ENCODE data around the gene NOTCH2. TPM values are rescaled to one million over a fixed set of nuclear protein-coding genes. Genes with fewer than 3 reads are reported as not detected.
"Not testable (repeated sequence)": the region's sequence is repeated elsewhere in the genome, so short reads cannot be mapped to it uniquely, and the experiment has no call there.

NOTCH2 gene
- total RNA-seq, 1 experiment from 2014 or later: 53.7 TPM

GRCh38 chr1:120111008-120111407 is 41.5 kb upstream of the NOTCH2 start:
- not testable (repeated sequence) for H3K79me1 ChIP-seq (ENCODE audit: insufficient read depth, low read depth, low read length, poor library complexity, severe bottlenecking); H2AFZ ChIP-seq (ENCODE audit: low read length); H2AK5ac ChIP-seq (ENCODE audit: insufficient read length, low read length); H3K27me3 ChIP-seq (ENCODE audit: insufficient read depth, low read length); H4K91ac ChIP-seq (ENCODE audit: insufficient read length, low read depth, low read length); H3K4me3 Mint-ChIP-seq; H4K20me1 ChIP-seq (ENCODE audit: control insufficient read depth, insufficient read depth, insufficient read length); H3K36me3 Mint-ChIP-seq (ENCODE audit: insufficient read depth in 1 of 3, low read depth in 3 of 3); H3K9me3 ChIP-seq (ENCODE audit: control insufficient read depth, low read depth, low read length); H3K23me2 ChIP-seq (ENCODE audit: insufficient read length, low read depth, low read length, poor library complexity, severe bottlenecking); H2BK20ac ChIP-seq (ENCODE audit: low read depth, low read length, poor library complexity, severe bottlenecking); H3K27me3 Mint-ChIP-seq (ENCODE audit: low read depth); H3K27ac ChIP-seq (ENCODE audit: insufficient read length, low read depth, low read length); H3K4me2 ChIP-seq (ENCODE audit: insufficient read depth, insufficient read length, low read length); H2BK5ac ChIP-seq (ENCODE audit: insufficient read length, low read length); H3K56ac ChIP-seq (ENCODE audit: insufficient read length, low read depth, low read length); H3K79me2 ChIP-seq (ENCODE audit: insufficient read depth, low read length); H2BK12ac ChIP-seq (ENCODE audit: insufficient read length, low read depth, low read length); H3K4ac ChIP-seq (ENCODE audit: low read depth, low read length); H3K14ac ChIP-seq (ENCODE audit: insufficient read depth, low read length); H3K4me1 Mint-ChIP-seq; H3K9me3 Mint-ChIP-seq; H3K4me1 ChIP-seq (ENCODE audit: insufficient read depth, low read length); H4K8ac ChIP-seq (replicated peaks; ENCODE audit: insufficient read length, low read depth, low read length); DNase-seq; H3K27ac Mint-ChIP-seq; H4K5ac ChIP-seq (ENCODE audit: insufficient read length, low read depth, low read length); H2BK15ac ChIP-seq (ENCODE audit: low read depth, low read length); H3K18ac ChIP-seq (ENCODE audit: insufficient read length, low read depth, low read length); H2BK120ac ChIP-seq (ENCODE audit: low read depth, low read length, poor library complexity, severe bottlenecking); H3K9ac ChIP-seq (ENCODE audit: extremely low read depth, insufficient read length, low read length); H3T11ph ChIP-seq (ENCODE audit: low read length); H3K23ac ChIP-seq (ENCODE audit: insufficient read length, low read depth, low read length)
- no CpG with 5 or more reads among the region's 2 CpGs for WGBS (ENCODE audit: extremely low coverage, insufficient read length, low lambda C conversion rate)

GRCh38 chr1:120109656-120110055 is 40.2 kb upstream of the NOTCH2 start:
- not testable (repeated sequence) for H2AFZ ChIP-seq (ENCODE audit: low read length); H4K8ac ChIP-seq (replicated peaks; ENCODE audit: insufficient read length, low read depth, low read length); H3K36me3 Mint-ChIP-seq (ENCODE audit: insufficient read depth in 1 of 3, low read depth in 3 of 3); H2BK12ac ChIP-seq (ENCODE audit: insufficient read length, low read depth, low read length); H3K27me3 Mint-ChIP-seq (ENCODE audit: low read depth); H3K27me3 ChIP-seq (ENCODE audit: insufficient read depth, low read length); H3K4ac ChIP-seq (ENCODE audit: low read depth, low read length); H3K18ac ChIP-seq (ENCODE audit: insufficient read length, low read depth, low read length); H3K4me2 ChIP-seq (ENCODE audit: insufficient read depth, insufficient read length, low read length); H3K14ac ChIP-seq (ENCODE audit: insufficient read depth, low read length); H3K9me3 Mint-ChIP-seq; H3K79me1 ChIP-seq (ENCODE audit: insufficient read depth, low read depth, low read length, poor library complexity, severe bottlenecking); H3K9me3 ChIP-seq (ENCODE audit: control insufficient read depth, low read depth, low read length); H3K4me1 Mint-ChIP-seq; H3K4me3 Mint-ChIP-seq; H3K4me1 ChIP-seq (ENCODE audit: insufficient read depth, low read length); H3K23me2 ChIP-seq (ENCODE audit: insufficient read length, low read depth, low read length, poor library complexity, severe bottlenecking); H3K9ac ChIP-seq (ENCODE audit: extremely low read depth, insufficient read length, low read length); H2BK15ac ChIP-seq (ENCODE audit: low read depth, low read length); DNase-seq; H3K79me2 ChIP-seq (ENCODE audit: insufficient read depth, low read length); H4K5ac ChIP-seq (ENCODE audit: insufficient read length, low read depth, low read length); H3K56ac ChIP-seq (ENCODE audit: insufficient read length, low read depth, low read length); H3K27ac Mint-ChIP-seq; H2BK5ac ChIP-seq (ENCODE audit: insufficient read length, low read length); H4K20me1 ChIP-seq (ENCODE audit: control insufficient read depth, insufficient read depth, insufficient read length); H2BK120ac ChIP-seq (ENCODE audit: low read depth, low read length, poor library complexity, severe bottlenecking); H4K91ac ChIP-seq (ENCODE audit: insufficient read length, low read depth, low read length); H2AK5ac ChIP-seq (ENCODE audit: insufficient read length, low read length); H2BK20ac ChIP-seq (ENCODE audit: low read depth, low read length, poor library complexity, severe bottlenecking); H3K27ac ChIP-seq (ENCODE audit: insufficient read length, low read depth, low read length); H3K23ac ChIP-seq (ENCODE audit: insufficient read length, low read depth, low read length); H3T11ph ChIP-seq (ENCODE audit: low read length)
- WGBS (ENCODE audit: extremely low coverage, insufficient read length, low lambda C conversion rate): no CpG with 5 or more reads among the region's 9 CpGs
